Endothelial cell of umbilical vein (primary cell): ENCODE measurements around the gene SPAG7.

Experiments
- CTCF ChIP-seq, 2 donors: IDR thresholded peaks; 1 replicate in 1 of 2; 2 replicates in 1 of 2; pipeline ENCODE4 v1.5.1; 2011; ENCODE audit warnings: low read length in 2 of 2, mild to moderate bottlenecking in 2 of 2, moderate library complexity in 2 of 2, control low read depth in 1 of 2, inconsistent platforms in 1 of 2, low read depth in 1 of 2; ENCODE audit not compliant: insufficient read depth in 1 of 2; ENCODE audit errors: extremely low read depth in 1 of 2
- EZH2 ChIP-seq: IDR thresholded peaks from 2 replicates; pipeline ENCODE4 v1.6.1; 2012; ENCODE audit warnings: borderline replicate concordance, low read depth, mild to moderate bottlenecking, moderate library complexity, low read length, inconsistent platforms; ENCODE audit not compliant: severe bottlenecking
- FOS ChIP-seq: IDR thresholded peaks from 2 replicates; pipeline ENCODE4 v1.6.1; 2011; ENCODE audit warnings: mild to moderate bottlenecking, low read length, moderate library complexity, borderline replicate concordance; ENCODE audit not compliant: insufficient read depth
- JUN ChIP-seq: IDR thresholded peaks from 2 replicates; pipeline ENCODE4 v1.6.1; 2011; ENCODE audit warnings: borderline replicate concordance, low read depth; ENCODE audit not compliant: insufficient read length, insufficient read depth
- MAX ChIP-seq: IDR thresholded peaks from 2 replicates; pipeline ENCODE4 v1.6.1; 2011; ENCODE audit not compliant: insufficient read depth, insufficient read length
- POLR2A ChIP-seq: IDR thresholded peaks from 2 replicates; pipeline ENCODE4 v1.6.1; 2012; ENCODE audit warnings: low read depth, mild to moderate bottlenecking, control low read depth, low read length
- POLR2AphosphoS5 ChIP-seq: IDR thresholded peaks from 2 replicates; pipeline ENCODE4 v1.6.1; 2012; ENCODE audit warnings: low read depth, mild to moderate bottlenecking, control low read depth, low read length, moderate library complexity; ENCODE audit not compliant: insufficient read depth

DNA sequence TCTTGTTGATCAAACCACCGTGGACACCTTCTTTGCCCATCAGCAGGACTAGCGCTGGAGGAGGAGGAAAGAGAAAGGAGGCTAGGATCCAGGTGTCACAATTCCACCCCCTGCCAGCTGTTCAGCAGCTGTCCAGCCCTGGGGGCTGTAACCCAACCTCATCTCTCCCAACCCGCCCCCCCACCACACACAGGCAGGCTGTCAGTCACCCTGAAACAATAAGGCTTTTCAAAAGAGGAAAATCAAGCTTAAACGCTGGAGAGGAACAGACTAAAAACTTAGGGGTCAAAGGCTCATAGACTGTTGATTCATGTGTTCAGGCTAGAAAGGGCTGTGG is 21.7 kb downstream of the SPAG7 start:
- no peak for TF ChIP-seq POLR2A
- no peak for TF ChIP-seq CTCF (IDR thresholded peaks at IDR 0.05; ENCODE audit: extremely low read depth in 1 of 2, insufficient read depth in 1 of 2, low read depth in 1 of 2, low read length in 2 of 2)
- no peak for TF ChIP-seq EZH2
- no peak for TF ChIP-seq JUN
- TF ChIP-seq MAX, result no peak
- TF ChIP-seq FOS, result no peak
- no peak for TF ChIP-seq POLR2AphosphoS5
